Hepatocyte (in vitro differentiated cells): ENCODE measurements around the gene MRPL52. TPM values are rescaled to one million over a fixed set of nuclear protein-coding genes. Genes with fewer than 3 reads are reported as not detected.
A peak's percentile ranks its signal among the peaks of the same experiment; 100 is the strongest.
"Not testable (repeated sequence)": the region's sequence is repeated elsewhere in the genome, so short reads cannot be mapped to it uniquely, and the experiment has no call there.

Source experiments
- DNase-seq: peaks from one replicate; pipeline ENCODE4 v3.0.0-alpha.2; 2016; ENCODE audit warnings: low spot score
- H2AFZ ChIP-seq: fragments of 200-600 bp; sonication (generic); 2 replicates; pipeline ENCODE4 v1.6.0; 2016; ENCODE audit warnings: antibody characterized with exemption, mild to moderate bottlenecking
- H3K27ac ChIP-seq: fragments of 200-600 bp; sonication (generic); 2 replicates; pipeline ENCODE4 v1.5.1; 2016; ENCODE audit warnings: mild to moderate bottlenecking
- H3K27me3 ChIP-seq: fragments of 200-600 bp; sonication (generic); 2 replicates; pipeline ENCODE4 v1.6.1; 2016
- H3K36me3 ChIP-seq: fragments of 200-600 bp; sonication (generic); replicated peaks from 2 replicates; pipeline ENCODE4 v1.5.1; 2016; ENCODE audit warnings: low read depth; ENCODE audit not compliant: insufficient read depth
- H3K4me1 ChIP-seq: fragments of 200-600 bp; sonication (generic); 2 replicates; pipeline ENCODE4 v1.5.1; 2016; ENCODE audit warnings: mild to moderate bottlenecking, moderate library complexity; ENCODE audit not compliant: insufficient read depth
- H3K4me2 ChIP-seq: fragments of 200-600 bp; sonication (generic); 2 replicates; pipeline ENCODE4 v1.6.0; 2016
- H3K4me3 ChIP-seq: fragments of 200-600 bp; sonication (generic); 2 replicates; pipeline ENCODE4 v1.5.1; 2016; ENCODE audit warnings: mild to moderate bottlenecking
- H3K79me2 ChIP-seq: fragments of 200-600 bp; sonication (generic); 2 replicates; pipeline ENCODE4 v1.6.0; 2017; ENCODE audit warnings: mild to moderate bottlenecking
- H3K9me2 ChIP-seq: fragments of 200-600 bp; sonication (generic); replicated peaks from 2 replicates; pipeline ENCODE4 v1.6.0; 2017; ENCODE audit warnings: mild to moderate bottlenecking; ENCODE audit not compliant: insufficient read depth
- H3K9me3 ChIP-seq: fragments of 200-600 bp; sonication (generic); 2 replicates; pipeline ENCODE4 v1.5.1; 2016; ENCODE audit warnings: low read depth, mild to moderate bottlenecking
- H4K20me1 ChIP-seq: fragments of 200-600 bp; sonication (generic); 2 replicates; pipeline ENCODE4 v1.6.0; 2016; ENCODE audit warnings: mild to moderate bottlenecking; ENCODE audit not compliant: insufficient read depth, poor library complexity, severe bottlenecking
- CTCF ChIP-seq: fragments of 200-600 bp; sonication (generic); IDR thresholded peaks from 2 replicates; pipeline ENCODE4 v1.5.1; 2016; ENCODE audit warnings: antibody characterized with exemption, mild to moderate bottlenecking; ENCODE audit not compliant: poor library complexity
- EZH2 ChIP-seq: fragments of 200-600 bp; sonication (generic); IDR thresholded peaks from 2 replicates; pipeline ENCODE4 v1.6.1; 2016; ENCODE audit warnings: antibody characterized with exemption, mild to moderate bottlenecking, borderline replicate concordance
- EZH2phosphoT487 ChIP-seq: fragments of 200-600 bp; sonication (generic); IDR thresholded peaks from one replicate; pipeline ENCODE4 v1.6.1; 2018; ENCODE audit warnings: antibody characterized with exemption, mild to moderate bottlenecking, low read depth, moderate library complexity; ENCODE audit not compliant: unreplicated experiment, severe bottlenecking
- WGBS: methylation state at CpG from one replicate; pipeline ENCODE4 v1.1.6; 2016; ENCODE audit warnings: low lambda C conversion rate; ENCODE audit errors: missing lambda C conversion rate; 5-methylcytosine and 5-hydroxymethylcytosine counted together
- polyA plus RNA-seq: library from polyadenylated mRNA; unstranded; fragments of >200 nt; fragmentation: Nextera tagmentation; extraction: Ambion mirVana; gene quantifications from 2 replicates; pipeline ENCODE4 v1.2.1, GENCODE V29; 2016
- total RNA-seq: library from RNA; depleted of rRNA; stranded (reverse); fragments of >200 nt; gene quantifications from 2 replicates; pipeline ENCODE4 v1.2.3, GENCODE V29; 2014

MRPL52 gene
- total and polyA plus RNA-seq, 2 experiments from 2014 or later, result 50.6 to 214 TPM

GRCh38 chr14:22803687-22803974 is 26.1 kb upstream of the MRPL52 start:
- Histone ChIP-seq H4K20me1 (no peaks in the 10 kb centered on the region), H3K79me2 (peaks cover 72% of the 10 kb centered on the region), H3K36me3 (no peaks in the 10 kb centered on the region), H2AFZ (no peak overlapping the region), H3K9me2 (no peaks in the 10 kb centered on the region), H3K4me3 (no peak overlapping the region), H3K27ac (no peak overlapping the region), H3K9me3 (no peaks in the 10 kb centered on the region), H3K4me1 (peaks cover 8% of the 10 kb centered on the region), H3K27me3 (no peaks in the 10 kb centered on the region), H3K4me2 (no peak overlapping the region)
- WGBS, result 91% methylated on average over 3 of the region's 3 CpGs
- TF ChIP-seq EZH2phosphoT487 (no peak), CTCF (no peak), EZH2 (no peak)
- DNase-seq, result no peak

DNA sequence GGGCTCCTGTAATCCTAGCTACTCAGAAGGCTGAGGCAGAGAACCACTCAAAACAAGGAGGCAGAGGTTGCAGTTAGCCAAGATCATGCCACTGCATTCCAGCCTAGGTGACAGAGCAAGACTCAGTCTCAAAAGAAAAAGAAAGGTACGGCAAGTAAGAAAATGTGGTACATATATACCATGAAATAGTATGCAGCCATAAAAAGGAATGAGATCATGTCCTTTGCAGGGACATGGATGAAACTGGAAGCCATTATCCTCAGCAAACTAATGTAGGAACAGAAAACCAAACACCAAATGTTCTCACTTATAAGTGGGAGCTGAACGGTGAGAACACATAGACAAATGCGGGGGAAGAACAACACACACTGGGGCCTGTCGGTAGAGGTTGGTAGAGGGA is 24.5 kb upstream of the MRPL52 start:
- H3K79me2 ChIP-seq, result peaks cover 61% of the 10 kb centered on the region
- not testable (repeated sequence) for H3K27me3 ChIP-seq, H2AFZ ChIP-seq, H3K4me1 ChIP-seq, H4K20me1 ChIP-seq, H3K4me3 ChIP-seq, H3K4me2 ChIP-seq, H3K9me3 ChIP-seq, H3K27ac ChIP-seq, DNase-seq, H3K9me2 ChIP-seq, H3K36me3 ChIP-seq
- WGBS, result 96% methylated on average over 4 of the region's 4 CpGs

DNA sequence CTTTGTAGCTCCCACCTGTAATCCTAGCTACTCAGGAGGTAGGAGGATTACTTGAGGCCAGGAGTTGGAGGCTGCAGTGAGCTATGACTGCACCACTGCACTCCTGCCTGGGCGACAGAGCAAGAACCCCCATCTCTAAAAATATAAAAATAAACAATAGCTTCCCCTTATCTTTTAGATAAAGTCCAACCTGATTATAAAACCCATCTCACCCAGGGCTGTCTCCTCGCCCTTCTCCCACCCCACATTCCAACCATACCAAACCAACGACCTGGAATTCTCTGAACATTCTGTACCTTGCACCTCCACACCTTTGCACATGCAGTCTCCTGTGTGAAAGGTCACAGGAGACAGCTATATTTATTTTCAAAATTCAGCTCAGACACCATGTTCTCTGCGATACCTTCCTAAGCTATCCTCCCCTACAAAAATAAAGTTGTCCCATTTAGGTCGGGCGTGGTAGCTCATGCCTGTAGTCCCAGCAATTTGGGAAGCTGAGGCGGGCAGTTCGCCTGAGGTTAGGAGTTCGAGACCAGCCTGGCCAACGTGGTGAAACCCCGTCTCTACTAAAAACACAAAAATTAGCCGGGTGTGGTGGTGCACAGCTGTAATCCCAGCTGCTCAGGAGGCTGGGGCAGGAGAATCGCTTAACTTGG is 22.1 kb upstream of the MRPL52 start:
- H3K27me3 ChIP-seq, result no peaks in the 10 kb centered on the region
- 62% methylated on average over 13 of the region's 13 CpGs for WGBS
- H3K9me2 ChIP-seq, result no peaks in the 10 kb centered on the region
- no peak overlapping the region for H3K4me3 ChIP-seq
- no peaks in the 10 kb centered on the region for H3K36me3 ChIP-seq
- no peak overlapping the region for H2AFZ ChIP-seq
- TF ChIP-seq EZH2 (no peak), EZH2phosphoT487 (no peak), CTCF (no peak)
- H3K4me2 ChIP-seq, result peak overlapping the region; percentile 61
- H4K20me1 ChIP-seq, result no peaks in the 10 kb centered on the region
- peaks cover 8% of the 10 kb centered on the region for H3K4me1 ChIP-seq
- peak; percentile 44 for DNase-seq
- no peaks in the 10 kb centered on the region for H3K9me3 ChIP-seq
- H3K79me2 ChIP-seq, result peaks cover 62% of the 10 kb centered on the region
- H3K27ac ChIP-seq, result peak overlapping the region; percentile 86

DNA sequence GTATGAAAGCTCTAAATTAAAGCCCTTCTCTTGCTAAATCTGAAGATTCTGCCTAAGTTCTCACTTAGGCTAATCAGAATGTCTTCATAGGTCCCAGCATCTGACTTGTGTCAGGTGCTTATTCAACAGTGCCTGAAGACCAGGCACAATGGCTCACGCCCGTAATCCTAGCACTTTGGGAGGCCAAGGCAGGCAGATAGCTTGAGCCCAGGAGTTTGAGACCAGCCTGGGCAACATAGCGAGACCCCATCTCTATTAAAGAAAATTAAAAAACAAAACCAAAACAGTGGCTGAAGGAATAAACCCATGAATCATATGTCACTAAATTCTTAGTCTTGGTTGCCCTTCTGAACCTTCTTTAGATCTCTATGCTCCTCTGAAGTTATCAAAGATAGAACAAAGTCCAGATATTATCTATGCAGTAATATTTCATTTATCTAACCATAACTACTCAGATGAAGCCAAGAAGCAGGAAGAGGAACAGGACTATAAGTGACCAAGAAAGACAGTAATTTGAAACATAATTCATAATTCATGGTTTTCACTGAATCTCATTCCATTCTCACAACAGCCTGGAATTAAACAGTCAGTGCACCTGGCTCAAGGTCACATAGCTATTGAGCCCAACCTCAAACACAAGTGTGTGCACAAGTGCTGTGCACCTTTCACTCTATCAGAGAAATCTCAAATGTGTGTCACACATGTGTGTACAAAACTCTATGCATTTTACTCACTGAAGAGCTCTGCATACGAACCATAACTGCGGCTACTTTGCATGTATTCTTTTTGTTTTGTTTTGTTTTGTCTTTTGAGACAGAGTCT is 21.1 kb upstream of the MRPL52 start:
- no peaks in the 10 kb centered on the region for H3K27me3 ChIP-seq
- TF ChIP-seq EZH2 (no peak), EZH2phosphoT487 (no peak), CTCF (no peak)
- DNase-seq, result no peak
- H3K9me3 ChIP-seq, result no peaks in the 10 kb centered on the region
- H3K79me2 ChIP-seq, result peaks cover 62% of the 10 kb centered on the region
- H3K4me3 ChIP-seq, result no peak overlapping the region
- H3K4me2 ChIP-seq, result peak overlapping the region; percentile 61
- no peaks in the 10 kb centered on the region for H4K20me1 ChIP-seq
- H2AFZ ChIP-seq, result no peak overlapping the region
- no peaks in the 10 kb centered on the region for H3K36me3 ChIP-seq
- H3K27ac ChIP-seq, result peak overlapping the region; percentile 82
- H3K4me1 ChIP-seq, result peaks cover 8% of the 10 kb centered on the region
- no peaks in the 10 kb centered on the region for H3K9me2 ChIP-seq
- WGBS, result 78% methylated on average over 5 of the region's 5 CpGs
